H9 (cell line): Measurements from ENCODE around the gene PRMT7. TPM values are rescaled to one million over a fixed set of nuclear protein-coding genes. Genes with fewer than 3 reads are reported as not detected.

Source experiments
- DNase-seq: peaks from one replicate; pipeline ENCODE4 v3.0.0-alpha.2; 2017
- H2AFZ ChIP-seq: one replicate; pipeline ENCODE4 v1.6.1; 2013; ENCODE audit warnings: mild to moderate bottlenecking, low read length, control low read depth, moderate library complexity
- H2AK5ac ChIP-seq: 2 replicates; pipeline ENCODE4 v1.6.1; 2013; ENCODE audit warnings: low read length, control low read depth, mixed read lengths; ENCODE audit not compliant: insufficient read length
- H2BK120ac ChIP-seq: one replicate; pipeline ENCODE4 v1.6.1; 2013; ENCODE audit warnings: low read depth, mild to moderate bottlenecking, low read length, control low read depth, inconsistent platforms; ENCODE audit not compliant: poor library complexity, severe bottlenecking
- H2BK12ac ChIP-seq: 2 replicates; pipeline ENCODE4 v1.6.1; 2013; ENCODE audit warnings: low read length, control low read depth, mixed read lengths, low read depth; ENCODE audit not compliant: insufficient read length
- H2BK15ac ChIP-seq: 2 replicates; pipeline ENCODE4 v1.6.1; 2013; ENCODE audit warnings: low read depth, low read length, control low read depth
- H2BK20ac ChIP-seq: one replicate; pipeline ENCODE4 v1.6.1; 2013; ENCODE audit warnings: low read depth, mild to moderate bottlenecking, low read length, control low read depth, inconsistent platforms; ENCODE audit not compliant: poor library complexity, severe bottlenecking
- H2BK5ac ChIP-seq: 2 replicates; pipeline ENCODE4 v1.6.1; 2013; ENCODE audit warnings: low read length, control low read depth, mixed read lengths; ENCODE audit not compliant: insufficient read length
- H3K14ac ChIP-seq: 2 replicates; pipeline ENCODE4 v1.6.1; 2013; ENCODE audit warnings: low read length, control low read depth; ENCODE audit not compliant: insufficient read depth
- H3K18ac ChIP-seq: 2 replicates; pipeline ENCODE4 v1.6.1; 2013; ENCODE audit warnings: low read depth, mild to moderate bottlenecking, mixed read lengths, low read length, control low read depth; ENCODE audit not compliant: insufficient read length
- H3K23ac ChIP-seq: 2 replicates; pipeline ENCODE4 v1.6.1; 2013; ENCODE audit warnings: low read length, control low read depth, mixed read lengths, low read depth; ENCODE audit not compliant: insufficient read length
- H3K23me2 ChIP-seq: 2 replicates; pipeline ENCODE4 v1.6.1; 2013; ENCODE audit warnings: low read depth, mild to moderate bottlenecking, mixed read lengths, low read length, control low read depth; ENCODE audit not compliant: insufficient read length, poor library complexity, severe bottlenecking
- H3K27ac ChIP-seq: 2 replicates; pipeline ENCODE4 v1.5.1; 2013; ENCODE audit warnings: low read length, control low read depth, mixed read lengths, low read depth; ENCODE audit not compliant: insufficient read length
- H3K27me3 ChIP-seq: 2 replicates; pipeline ENCODE4 v1.6.1; 2013; ENCODE audit warnings: low read length, control low read depth, inconsistent platforms; ENCODE audit not compliant: insufficient read depth
- H3K4ac ChIP-seq: 2 replicates; pipeline ENCODE4 v1.6.1; 2013; ENCODE audit warnings: low read depth, mild to moderate bottlenecking, control low read depth, inconsistent platforms, low read length, moderate library complexity
- H3K4me1 ChIP-seq: 2 replicates; pipeline ENCODE4 v1.6.1; 2013; ENCODE audit warnings: low read length, control low read depth, inconsistent platforms; ENCODE audit not compliant: insufficient read depth
- H3K4me2 ChIP-seq: 2 replicates; pipeline ENCODE4 v1.6.1; 2013; ENCODE audit warnings: low read length, control low read depth, mixed read lengths; ENCODE audit not compliant: insufficient read length, insufficient read depth
- H3K56ac ChIP-seq: 2 replicates; pipeline ENCODE4 v1.6.1; 2013; ENCODE audit warnings: low read depth, mild to moderate bottlenecking, mixed read lengths, low read length, control low read depth; ENCODE audit not compliant: insufficient read length
- H3K79me1 ChIP-seq: 2 replicates; pipeline ENCODE4 v1.6.1; 2013; ENCODE audit warnings: low read depth, mild to moderate bottlenecking, moderate library complexity, low read length, control low read depth, inconsistent platforms; ENCODE audit not compliant: insufficient read depth, poor library complexity, severe bottlenecking
- H3K79me2 ChIP-seq: 2 replicates; pipeline ENCODE4 v1.6.1; 2013; ENCODE audit warnings: low read length, control low read depth, inconsistent platforms; ENCODE audit not compliant: insufficient read depth
- H3K9ac ChIP-seq: 2 replicates; pipeline ENCODE4 v1.6.1; 2013; ENCODE audit warnings: low read length, control low read depth, mixed read lengths; ENCODE audit not compliant: insufficient read length; ENCODE audit errors: extremely low read depth
- H3K9me3 ChIP-seq: one replicate; pipeline ENCODE4 v1.6.1; 2013; ENCODE audit warnings: low read depth, low read length, inconsistent platforms; ENCODE audit not compliant: control insufficient read depth
- H3T11ph ChIP-seq: one replicate; pipeline ENCODE4 v1.6.1; 2013; ENCODE audit warnings: mild to moderate bottlenecking, low read length, control low read depth, inconsistent platforms
- H4K20me1 ChIP-seq: one replicate; pipeline ENCODE4 v1.6.1; 2013; ENCODE audit not compliant: control insufficient read depth, insufficient read length, insufficient read depth
- H4K5ac ChIP-seq: 2 replicates; pipeline ENCODE4 v1.6.1; 2013; ENCODE audit warnings: low read depth, mild to moderate bottlenecking, mixed read lengths, low read length, control low read depth; ENCODE audit not compliant: insufficient read length
- H4K8ac ChIP-seq: replicated peaks from 2 replicates; pipeline ENCODE4 v1.6.1; 2013; ENCODE audit warnings: low read length, control low read depth, mixed read lengths, low read depth; ENCODE audit not compliant: insufficient read length
- H4K91ac ChIP-seq: 2 replicates; pipeline ENCODE4 v1.6.1; 2013; ENCODE audit warnings: low read depth, mild to moderate bottlenecking, moderate library complexity, mixed read lengths, low read length, control low read depth; ENCODE audit not compliant: insufficient read length
- H3K27ac Mint-ChIP-seq, 3 experiments: 2 replicates in 2 of 3; 3 replicates in 1 of 3; pipeline ENCODE4 v1.8.0; 2020 to 2021; ENCODE audit warnings: mixed read lengths in 3 of 3, mild to moderate bottlenecking in 1 of 3, moderate library complexity in 1 of 3
- H3K27me3 Mint-ChIP-seq: 2 replicates; pipeline ENCODE4 v1.8.0; 2021; ENCODE audit warnings: low read depth, mild to moderate bottlenecking, moderate library complexity, mixed read lengths
- H3K36me3 Mint-ChIP-seq, 3 experiments: 2 replicates in 2 of 3; 3 replicates in 1 of 3; pipeline ENCODE4 v1.8.0; 2020 to 2021; ENCODE audit warnings: low read depth in 3 of 3, mixed read lengths in 3 of 3; ENCODE audit not compliant: insufficient read depth in 1 of 3
- H3K4me1 Mint-ChIP-seq, 2 experiments: 2 replicates each; pipeline ENCODE4 v1.8.0; 2020; ENCODE audit warnings: mixed read lengths in 2 of 2
- H3K4me3 Mint-ChIP-seq, 2 experiments: 2 replicates in 1 of 2; 3 replicates in 1 of 2; pipeline ENCODE4 v1.8.0; 2020 to 2021; ENCODE audit warnings: mild to moderate bottlenecking in 2 of 2, mixed read lengths in 2 of 2, moderate library complexity in 1 of 2
- H3K9me3 Mint-ChIP-seq, 2 experiments: 2 replicates in 1 of 2; 3 replicates in 1 of 2; pipeline ENCODE4 v1.8.0; 2020; ENCODE audit warnings: mild to moderate bottlenecking in 2 of 2, mixed read lengths in 2 of 2, moderate library complexity in 1 of 2
- whole genome bisulfite sequencing: extraction: QIAGEN DNeasy Blood & Tissue Kit; methylation state at CpG from one replicate; pipeline ENCODE4 v1.1.7; 2013; ENCODE audit warnings: missing lambda C conversion rate, low lambda C conversion rate, mixed read lengths; ENCODE audit not compliant: insufficient read length; ENCODE audit errors: extremely low coverage; 5-methylcytosine and 5-hydroxymethylcytosine counted together
- total RNA-seq: library from RNA; stranded (reverse); gene quantifications from 2 replicates; pipeline ENCODE4 v1.2.1, GENCODE V29; 2021
- TF ChIP-seq, protein P1 (sequence below): fragments of 200-600 bp; sonication (generic); conservative IDR thresholded peaks from 3 replicates; pipeline ENCODE4 v1.8.0; 2021; ENCODE audit warnings: antibody characterized with exemption, mild to moderate bottlenecking

PRMT7 gene
- total RNA-seq, 1 experiment from 2014 or later = 56.6 TPM

DNA sequence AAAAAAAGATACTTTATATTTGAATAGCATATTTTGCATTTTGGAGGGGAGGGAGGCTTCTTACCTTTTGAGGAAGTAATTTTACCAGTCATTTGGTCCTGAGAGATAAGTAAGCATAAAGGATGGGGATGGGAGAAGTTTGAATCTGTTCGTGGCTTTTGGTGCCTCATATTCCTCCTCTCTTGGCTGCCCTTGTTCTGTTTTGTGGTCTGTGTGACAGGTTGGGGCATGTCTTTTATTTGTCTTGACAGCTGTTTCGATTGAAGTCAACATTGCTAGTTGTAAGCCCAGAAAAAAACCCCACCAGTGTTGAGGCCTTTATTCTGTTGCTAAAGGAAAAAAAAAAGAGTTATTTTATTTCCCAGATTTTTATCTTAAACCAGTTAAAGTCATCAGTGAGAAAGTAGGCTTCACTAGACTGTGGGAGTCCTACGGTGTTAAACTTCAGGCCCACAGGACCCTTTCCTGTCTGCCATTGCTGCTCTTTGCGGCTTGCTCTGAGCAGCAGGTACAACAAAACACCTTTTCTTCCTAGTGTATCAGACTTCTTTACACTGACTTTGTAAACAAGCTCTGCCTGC is 35.1 kb upstream of the PRMT7 start:
- no peak overlapping the region for H3K14ac ChIP-seq
- H3K27ac ChIP-seq = no peak overlapping the region
- H4K20me1 ChIP-seq = no peaks in the 10 kb centered on the region
- no CpG with 5 or more reads among the region's 4 CpGs for WGBS
- no peak overlapping the region for H3T11ph ChIP-seq
- no peaks in the 10 kb centered on the region for H3K79me2 ChIP-seq
- Mint-ChIP-seq H3K27ac (peak overlapping the region in 1 of 3 experiments; percentile 53; a peak in 2 of 7 replicates), H3K4me3 (no peak overlapping the region), H3K9me3 (no peaks in the 10 kb centered on the region), H3K4me1 (peaks cover 0 to 5% of the 10 kb centered on the region in 2 experiments; a peak in 2 of 4 replicates), H3K27me3 (no peaks in the 10 kb centered on the region), H3K36me3 (peaks cover 16 to 32% (median 19%) of the 10 kb centered on the region in 3 experiments; a peak in 5 of 7 replicates)
- DNase-seq = no peak
- peaks cover 3% of the 10 kb centered on the region for H3K79me1 ChIP-seq
- no peak overlapping the region for H3K4ac ChIP-seq
- no peak overlapping the region for H2BK120ac ChIP-seq
- H2BK5ac ChIP-seq = no peak overlapping the region
- H2BK12ac ChIP-seq = no peak overlapping the region
- no peak overlapping the region for H2BK20ac ChIP-seq
- TF ChIP-seq, protein P1, sequence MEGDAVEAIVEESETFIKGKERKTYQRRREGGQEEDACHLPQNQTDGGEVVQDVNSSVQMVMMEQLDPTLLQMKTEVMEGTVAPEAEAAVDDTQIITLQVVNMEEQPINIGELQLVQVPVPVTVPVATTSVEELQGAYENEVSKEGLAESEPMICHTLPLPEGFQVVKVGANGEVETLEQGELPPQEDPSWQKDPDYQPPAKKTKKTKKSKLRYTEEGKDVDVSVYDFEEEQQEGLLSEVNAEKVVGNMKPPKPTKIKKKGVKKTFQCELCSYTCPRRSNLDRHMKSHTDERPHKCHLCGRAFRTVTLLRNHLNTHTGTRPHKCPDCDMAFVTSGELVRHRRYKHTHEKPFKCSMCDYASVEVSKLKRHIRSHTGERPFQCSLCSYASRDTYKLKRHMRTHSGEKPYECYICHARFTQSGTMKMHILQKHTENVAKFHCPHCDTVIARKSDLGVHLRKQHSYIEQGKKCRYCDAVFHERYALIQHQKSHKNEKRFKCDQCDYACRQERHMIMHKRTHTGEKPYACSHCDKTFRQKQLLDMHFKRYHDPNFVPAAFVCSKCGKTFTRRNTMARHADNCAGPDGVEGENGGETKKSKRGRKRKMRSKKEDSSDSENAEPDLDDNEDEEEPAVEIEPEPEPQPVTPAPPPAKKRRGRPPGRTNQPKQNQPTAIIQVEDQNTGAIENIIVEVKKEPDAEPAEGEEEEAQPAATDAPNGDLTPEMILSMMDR = no peak
- H3K18ac ChIP-seq = no peak overlapping the region
- no peak overlapping the region for H2BK15ac ChIP-seq
- H3K56ac ChIP-seq = no peak overlapping the region
- H3K27me3 ChIP-seq = no peaks in the 10 kb centered on the region
- H2AFZ ChIP-seq = no peak overlapping the region
- H3K4me2 ChIP-seq = no peak overlapping the region
- no peak overlapping the region for H4K5ac ChIP-seq
- H4K8ac ChIP-seq = no peak overlapping the region
- H3K9me3 ChIP-seq = no peaks in the 10 kb centered on the region
- H3K23ac ChIP-seq = no peak overlapping the region
- H3K4me1 ChIP-seq = no peaks in the 10 kb centered on the region
- no peaks in the 10 kb centered on the region for H3K23me2 ChIP-seq
- H4K91ac ChIP-seq = no peak overlapping the region
- no peak overlapping the region for H3K9ac ChIP-seq
- no peak overlapping the region for H2AK5ac ChIP-seq
